ENCODE measurements around the gene ADAMTS6. TPM values are rescaled to one million over a fixed set of nuclear protein-coding genes. Genes with fewer than 3 reads are reported as not detected.

ADAMTS6 gene
- total RNA-seq, 1 donor from 2014 or later = 0.88 TPM

DNA sequence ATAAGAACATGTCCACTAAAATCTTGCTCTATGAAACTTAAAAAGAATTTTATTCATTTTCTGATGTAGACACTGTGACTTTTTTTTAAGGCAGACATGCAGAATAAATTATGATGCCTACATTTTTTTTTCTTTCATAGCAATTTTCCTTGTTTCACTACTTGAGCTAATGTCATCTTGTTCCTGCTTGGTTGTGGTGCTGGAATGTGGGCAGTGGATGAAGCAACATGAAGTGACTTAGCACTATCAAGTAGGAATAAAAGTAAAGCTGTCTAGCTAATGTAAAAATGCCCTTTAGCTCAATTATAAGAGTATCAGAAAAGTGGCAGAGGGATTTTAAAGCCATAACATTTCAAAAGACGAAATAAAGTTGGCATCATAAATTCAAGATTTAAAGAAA is 191.0 kb downstream of the ADAMTS6 start:
- intact Hi-C loops (cut with micrococcal nuclease) = no loop called here

- intact Hi-C loops (cut with micrococcal nuclease) = no loop called here
Measured at GRCh38 chr5:65288657-65289056, 193.1 kb downstream of the ADAMTS6 start.

DNA sequence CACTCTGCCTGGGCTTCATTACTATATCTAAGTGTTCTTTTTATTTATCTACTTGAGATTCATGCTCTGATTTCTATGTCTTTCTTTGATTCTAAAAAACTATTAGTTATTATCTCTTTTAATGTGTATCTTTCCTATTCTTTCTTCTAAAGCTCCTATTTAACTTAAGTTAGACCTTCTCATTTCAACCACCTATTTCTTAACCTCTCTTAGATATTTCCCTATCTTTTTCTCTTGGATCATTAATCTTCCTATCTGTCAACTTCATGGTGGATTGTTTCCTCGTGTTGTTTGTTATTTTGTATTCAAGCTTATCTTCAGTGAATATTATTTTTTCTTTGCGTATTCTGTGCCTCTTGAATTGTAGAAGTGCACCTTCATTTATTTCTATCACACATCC is 202.1 kb downstream of the ADAMTS6 start:
- intact Hi-C loops (cut with micrococcal nuclease) = no loop called here

GRCh38 chr5:65276178-65276890 is 205.4 kb downstream of the ADAMTS6 start:
- intact Hi-C loops (cut with micrococcal nuclease) = no loop called here

GRCh38 chr5:65271906-65272305 is 209.8 kb downstream of the ADAMTS6 start:
- intact Hi-C loops (cut with micrococcal nuclease) = no loop called here

DNA sequence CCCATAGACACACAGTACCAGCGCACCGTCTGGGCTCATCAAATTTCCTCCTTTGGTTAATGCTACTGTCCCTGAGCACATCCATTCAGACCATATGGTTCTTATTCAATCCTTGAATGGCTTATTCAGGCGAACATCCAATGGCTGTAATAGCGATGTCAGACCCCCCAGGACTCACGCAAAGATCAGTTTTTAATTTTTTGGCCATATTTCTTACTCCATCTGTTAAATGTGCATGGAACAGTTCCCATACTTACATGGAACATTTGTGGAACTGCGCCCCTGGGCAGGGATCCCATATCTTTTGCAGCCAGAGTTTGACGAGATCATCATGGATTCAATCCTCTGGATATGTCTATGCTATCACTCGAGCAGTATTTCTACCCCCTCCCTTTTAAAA is 213.2 kb downstream of the ADAMTS6 start:
- intact Hi-C loops (cut with micrococcal nuclease) = no loop called here

DNA sequence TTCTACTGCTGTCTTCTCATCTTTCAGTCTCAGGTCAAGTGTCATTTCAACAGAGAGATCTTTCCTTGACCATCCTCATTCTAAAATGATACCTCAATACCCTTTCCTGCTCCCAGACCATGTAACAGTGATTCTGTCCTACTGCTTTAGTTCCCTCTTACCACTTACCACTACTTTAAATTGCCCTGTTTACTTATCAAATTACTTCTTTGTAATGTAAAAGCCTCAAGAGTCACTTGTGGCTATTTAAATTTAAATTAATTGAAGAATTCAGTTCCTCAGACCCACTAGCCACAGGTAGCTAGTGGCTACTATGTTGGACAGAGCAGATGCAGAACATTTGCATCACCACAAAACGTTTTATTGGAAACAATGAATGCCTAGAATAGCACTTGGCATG is 217.3 kb downstream of the ADAMTS6 start:
- intact Hi-C loops (cut with micrococcal nuclease) = no loop called here

DNA sequence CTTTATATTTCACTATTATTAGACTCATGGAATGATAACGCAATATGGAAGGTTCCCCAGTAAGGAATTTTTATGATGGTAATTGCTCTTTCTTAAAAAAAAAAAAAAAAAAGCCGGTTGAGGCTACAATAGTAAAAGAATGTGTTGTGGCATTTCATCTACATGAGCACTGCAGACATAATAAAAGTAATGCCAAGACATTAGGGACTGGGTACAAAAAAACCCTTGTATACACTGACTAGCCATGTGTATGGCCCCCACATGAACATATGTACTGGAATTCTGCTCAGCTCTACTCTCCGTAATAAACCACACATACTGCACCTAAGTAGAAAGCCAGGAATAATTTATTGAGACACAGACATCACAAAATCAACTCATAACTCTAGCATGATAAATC is 218.4 kb downstream of the ADAMTS6 start:
- intact Hi-C loops (cut with micrococcal nuclease) = no loop called here

DNA sequence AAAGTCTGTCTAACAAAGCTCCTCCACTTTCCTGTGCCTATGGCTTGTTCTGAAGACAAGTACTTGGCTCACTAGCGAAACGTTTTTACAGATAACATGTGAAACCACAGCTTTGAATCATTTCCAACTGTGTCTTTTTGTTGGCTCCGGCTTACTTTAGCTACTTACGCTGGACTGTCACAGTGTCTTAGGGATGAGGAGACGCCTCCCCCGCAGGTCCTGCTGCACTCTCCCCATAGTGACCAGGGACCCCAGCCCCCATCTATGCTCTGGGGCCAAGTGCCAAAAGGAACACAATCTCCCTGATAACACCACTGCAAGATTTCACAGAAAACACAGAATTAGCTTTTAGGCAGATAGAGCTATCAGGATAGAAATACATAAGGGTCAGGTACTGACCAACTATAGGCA is 219.1 kb downstream of the ADAMTS6 start:
- intact Hi-C loops (cut with micrococcal nuclease) = no loop called here

- intact Hi-C loops (cut with micrococcal nuclease) = no loop called here
Measured at GRCh38 chr5:65262096-65262495, 219.6 kb downstream of the ADAMTS6 start.

- intact Hi-C loops (cut with micrococcal nuclease) = no loop called here
Measured at GRCh38 chr5:65261499-65261898, 220.2 kb downstream of the ADAMTS6 start.

- intact Hi-C loops (cut with micrococcal nuclease) = no loop called here
Measured at GRCh38 chr5:65255294-65255693, 226.4 kb downstream of the ADAMTS6 start.

DNA sequence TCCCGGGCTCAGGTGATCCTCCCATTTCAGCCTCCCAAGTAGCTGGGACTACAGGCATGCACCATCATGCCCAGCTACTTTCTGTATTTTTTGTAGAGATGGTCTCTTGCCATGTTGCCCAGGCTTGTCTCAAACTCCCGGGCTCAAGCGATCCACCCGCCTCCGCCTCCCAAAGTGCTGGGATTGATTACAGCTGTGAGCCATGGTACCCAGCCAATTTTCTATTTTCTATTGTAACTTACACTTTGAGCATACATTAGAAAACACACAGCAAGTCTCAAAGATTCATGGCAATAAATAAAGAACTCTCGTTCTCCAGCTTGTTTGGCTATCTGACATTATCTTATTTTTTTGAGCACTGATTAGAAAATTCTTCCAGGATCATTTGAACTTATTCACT is 228.7 kb downstream of the ADAMTS6 start:
- intact Hi-C loops (cut with micrococcal nuclease) = no loop called here

GRCh38 chr5:65248896-65249295 is 232.8 kb downstream of the ADAMTS6 start:
- intact Hi-C loops (cut with micrococcal nuclease) = no loop called here

- intact Hi-C loops (cut with micrococcal nuclease) = no loop called here
Measured at GRCh38 chr5:65247594-65247993, 234.1 kb downstream of the ADAMTS6 start.

- intact Hi-C loops (cut with micrococcal nuclease) = no loop called here
Measured at GRCh38 chr5:65246741-65247140, 235.0 kb downstream of the ADAMTS6 start.

DNA sequence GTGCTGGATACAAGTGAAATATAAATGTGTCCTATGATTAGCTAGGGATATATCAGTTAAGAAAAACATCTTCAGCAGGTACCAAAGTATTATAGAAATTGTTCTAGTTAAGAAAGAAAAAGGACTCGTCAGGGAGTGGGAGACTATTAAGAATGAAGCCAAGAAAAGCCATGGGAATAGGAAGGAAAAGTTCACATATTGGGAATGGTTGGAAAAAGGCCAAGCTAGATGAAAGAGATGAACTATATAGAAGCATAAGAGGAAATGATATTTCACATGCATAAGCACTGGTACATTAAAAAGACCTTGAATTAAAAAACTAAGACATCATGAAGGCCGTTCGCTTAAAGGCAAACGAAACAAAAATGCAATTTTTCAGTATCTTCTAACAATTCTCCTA is 237.7 kb downstream of the ADAMTS6 start:
- intact Hi-C loops (cut with micrococcal nuclease) = no loop called here

DNA sequence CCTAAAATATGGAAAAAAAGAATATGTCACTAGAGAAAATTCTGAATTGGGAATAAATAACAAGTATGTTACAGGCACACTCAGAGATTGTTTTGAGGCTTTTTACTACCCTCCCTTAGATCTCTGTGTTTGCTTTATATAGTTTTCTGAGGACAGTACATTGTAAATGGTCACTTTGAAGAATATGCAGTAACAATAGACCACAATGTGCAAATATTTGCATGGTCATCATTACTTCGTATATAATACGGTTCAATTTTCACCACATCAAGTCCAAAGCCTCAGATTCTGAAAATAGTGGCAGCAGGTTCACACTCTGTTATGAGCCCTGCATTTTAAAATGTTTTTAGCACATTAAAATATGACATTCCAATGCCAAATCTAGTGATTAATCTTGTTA is 238.6 kb downstream of the ADAMTS6 start:
- intact Hi-C loops (cut with micrococcal nuclease) = no loop called here

DNA sequence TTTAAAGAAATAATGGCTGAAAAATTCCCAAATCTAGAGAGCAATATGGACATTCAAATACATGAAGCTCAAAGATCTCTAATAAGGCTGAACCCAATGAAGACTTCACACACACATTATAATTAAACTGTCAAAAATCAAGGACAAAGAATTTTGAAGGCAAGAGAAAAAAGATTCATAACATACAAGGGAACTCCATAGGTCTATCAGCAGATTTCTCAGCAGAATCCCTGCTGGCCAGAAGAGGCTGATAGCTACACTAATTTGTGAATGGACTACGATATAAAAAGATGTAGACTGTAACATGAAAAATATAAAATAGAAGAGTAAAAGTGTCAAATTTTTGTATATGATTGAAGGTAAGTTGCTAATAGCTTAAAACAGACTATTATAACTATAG is 251.9 kb downstream of the ADAMTS6 start:
- intact Hi-C loops (cut with micrococcal nuclease) = no loop called here

GRCh38 chr5:65213921-65214525 is 267.7 kb downstream of the ADAMTS6 start:
- intact Hi-C loops (cut with micrococcal nuclease) = no loop called here

GRCh38 chr5:65209341-65209740 is 272.4 kb downstream of the ADAMTS6 start:
- intact Hi-C loops (cut with micrococcal nuclease) = no loop called here

DNA sequence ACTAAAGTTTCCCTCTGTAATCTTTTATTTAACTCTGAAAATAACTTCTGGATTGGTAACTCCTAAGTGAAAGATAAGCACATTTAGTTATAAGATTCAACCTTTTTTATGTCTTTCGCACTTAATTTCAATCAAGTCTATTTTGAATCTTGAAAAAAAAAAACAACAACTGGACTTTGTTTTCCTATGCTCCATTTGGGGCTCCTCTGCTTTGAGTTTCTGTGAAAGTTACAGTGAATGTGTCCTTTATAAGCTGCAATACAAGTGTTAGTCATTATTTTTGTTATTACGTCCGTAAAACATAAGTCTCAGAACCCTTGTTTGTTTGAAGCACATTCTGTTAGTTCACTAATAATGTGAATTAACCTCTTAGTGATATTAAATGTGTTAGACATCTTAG is 276.8 kb downstream of the ADAMTS6 start:
- intact Hi-C loops (cut with micrococcal nuclease) = no loop called here

DNA sequence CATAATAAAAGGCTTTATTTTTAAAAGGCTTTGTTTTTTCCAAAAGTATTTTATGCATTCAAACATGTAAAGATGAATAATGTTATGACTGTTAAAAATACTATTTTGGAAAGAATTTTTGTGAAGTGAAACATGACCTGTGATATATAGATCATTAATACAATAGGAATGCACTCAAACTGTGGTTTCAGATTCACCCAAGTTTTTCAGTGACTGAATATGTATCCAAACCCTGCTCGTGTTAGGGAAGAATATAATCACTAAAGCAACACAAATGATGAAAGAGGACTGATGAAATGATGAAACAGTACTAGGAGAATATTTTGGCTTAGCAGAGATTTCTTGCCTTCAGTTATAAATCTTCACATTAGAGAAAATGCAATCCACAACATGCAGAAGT is 278.0 kb downstream of the ADAMTS6 start:
- intact Hi-C loops (cut with micrococcal nuclease) = no loop called here
